ENCODE measurements around the gene HBA1. TPM values are rescaled to one million over a fixed set of nuclear protein-coding genes. Genes with fewer than 3 reads are reported as not detected.

Gene HBA1
- total RNA-seq, 1 donor: not detected

DNA sequence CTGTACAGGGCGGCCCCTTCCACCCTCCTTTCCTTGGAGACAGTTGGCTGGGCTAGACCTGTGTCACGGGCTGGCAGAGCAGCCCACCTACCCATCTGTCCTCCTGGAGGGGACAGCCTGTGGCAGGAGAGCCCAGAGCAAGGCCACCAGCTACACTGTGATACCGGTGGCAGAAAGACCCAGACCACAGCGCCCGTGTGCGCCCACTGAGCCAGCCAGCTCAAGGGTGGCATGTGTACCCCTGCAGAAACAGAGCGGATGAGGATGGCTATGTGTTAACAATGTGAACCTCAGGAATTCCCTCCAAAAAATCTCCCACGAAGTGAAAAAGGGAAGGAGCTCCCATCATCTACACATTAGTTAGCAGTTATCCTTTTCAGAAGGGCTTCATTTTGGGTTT is 10.8 kb downstream of the HBA1 start:
- H3K4me3 ChIP-seq (ENCODE audit: low read depth, low read length): no peak overlapping the region
- TF ChIP-seq CTCF (IDR thresholded peaks at IDR 0.05; ENCODE audit: insufficient read depth, low read length): no peak
- no peak for DNase-seq (ENCODE audit: low read depth)

DNA sequence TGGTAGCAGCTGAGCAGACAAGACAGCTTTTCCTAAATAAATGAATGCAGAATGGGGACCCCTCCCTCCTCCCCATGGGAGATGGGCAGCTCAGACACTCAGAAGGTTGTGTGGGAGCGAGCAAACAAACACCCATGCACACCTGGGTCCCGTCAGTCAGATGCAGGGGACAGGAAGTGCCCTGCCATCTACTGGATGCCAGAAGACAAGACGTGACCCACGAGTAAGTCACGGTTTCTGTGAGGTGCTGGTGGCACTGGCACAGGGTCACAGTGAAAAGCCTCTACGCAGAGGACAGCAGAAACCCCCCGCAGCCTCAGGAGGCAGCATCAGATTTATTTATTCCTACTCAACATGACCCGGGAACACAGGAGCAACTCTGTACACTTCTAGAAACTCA is 12.2 kb downstream of the HBA1 start:
- H3K4me3 ChIP-seq (ENCODE audit: low read depth, low read length): no peak overlapping the region
- no peak for TF ChIP-seq CTCF (IDR thresholded peaks at IDR 0.05; ENCODE audit: insufficient read depth, low read length)
- DNase-seq (ENCODE audit: low read depth): no peak

DNA sequence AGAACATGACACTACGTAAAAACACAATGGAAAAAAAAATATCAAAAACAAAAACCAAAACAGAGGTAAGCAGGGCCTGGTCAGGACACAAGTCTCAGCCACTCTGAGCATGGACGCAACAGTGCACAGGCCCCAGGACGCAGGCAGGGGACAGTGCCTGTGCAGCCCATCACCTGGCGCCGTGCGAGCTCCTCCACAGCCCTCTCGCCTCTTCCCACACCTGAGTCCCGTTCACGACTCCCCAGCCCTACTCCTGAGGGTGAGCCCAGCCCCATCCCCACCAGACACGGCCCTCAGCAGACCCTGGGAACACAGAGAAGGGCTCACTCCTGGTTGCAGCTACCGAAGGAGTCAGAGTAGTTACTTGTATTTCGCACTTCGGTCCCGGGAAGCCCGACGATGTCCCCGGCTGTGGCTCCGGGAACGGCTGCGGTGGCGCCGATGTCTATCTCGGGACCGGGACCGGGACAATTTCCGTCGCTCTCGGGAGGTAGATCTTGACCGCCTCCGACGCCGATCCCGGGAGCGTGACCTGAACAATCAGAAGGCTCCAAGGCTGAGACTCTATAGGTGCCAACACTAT is 13.2 kb downstream of the HBA1 start:
- H3K4me3 ChIP-seq (ENCODE audit: low read depth, low read length): no peak overlapping the region
- no peak for DNase-seq (ENCODE audit: low read depth)
- no peak for TF ChIP-seq CTCF (IDR thresholded peaks at IDR 0.05; ENCODE audit: insufficient read depth, low read length)

- no peak for DNase-seq (ENCODE audit: low read depth)
- no peak overlapping the region for H3K4me3 ChIP-seq (ENCODE audit: low read depth, low read length)
- TF ChIP-seq CTCF (IDR thresholded peaks at IDR 0.05; ENCODE audit: insufficient read depth, low read length): no peak
Observed at GRCh38 chr16:191831-192230, 15.4 kb downstream of the HBA1 start.

DNA sequence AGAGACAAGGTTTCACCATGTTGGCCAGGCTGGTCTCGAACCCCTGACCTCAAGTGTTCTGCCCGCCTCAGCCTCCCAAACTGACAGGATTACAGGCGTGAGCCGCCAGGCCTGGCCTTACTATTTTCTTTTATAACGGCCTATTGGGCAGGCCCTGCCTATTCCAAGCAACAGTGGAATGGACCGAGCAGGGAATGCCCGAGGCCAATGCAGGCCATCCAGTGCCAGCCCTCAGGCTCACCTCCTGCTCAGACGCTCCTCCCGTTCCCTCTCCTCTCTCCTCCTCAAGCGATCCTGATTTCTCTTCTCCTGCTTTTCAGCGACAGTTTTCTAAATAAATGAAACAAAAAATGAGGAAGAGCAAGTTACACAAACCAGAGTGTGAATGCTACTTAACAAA is 16.2 kb downstream of the HBA1 start:
- no peak for DNase-seq (ENCODE audit: low read depth)
- no peak overlapping the region for H3K4me3 ChIP-seq (ENCODE audit: low read depth, low read length)
- TF ChIP-seq CTCF (IDR thresholded peaks at IDR 0.05; ENCODE audit: insufficient read depth, low read length): no peak

- no peak for TF ChIP-seq CTCF (IDR thresholded peaks at IDR 0.05; ENCODE audit: insufficient read depth, low read length)
- DNase-seq (ENCODE audit: low read depth): no peak
- H3K4me3 ChIP-seq (ENCODE audit: low read depth, low read length): no peak overlapping the region
Observed at GRCh38 chr16:193441-193840, 17.0 kb downstream of the HBA1 start.

DNA sequence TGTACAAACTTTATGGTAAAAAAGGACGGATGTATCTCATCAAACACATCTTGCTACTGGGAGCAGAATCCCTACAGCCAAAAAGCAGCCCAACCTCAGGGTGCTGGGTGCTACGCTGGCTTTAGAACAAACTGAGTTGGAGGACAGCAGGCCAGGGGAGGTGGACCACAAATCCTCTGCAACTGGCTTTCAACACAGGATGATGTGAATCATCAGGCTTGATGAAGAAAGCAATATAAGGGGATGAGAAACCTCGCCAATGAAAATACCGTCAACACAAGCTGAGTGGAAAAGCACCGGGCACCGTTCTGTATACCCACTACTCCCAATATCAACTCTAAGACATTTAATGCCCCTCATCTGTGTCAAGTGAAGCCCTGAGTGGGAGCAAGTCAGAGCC is 18.0 kb downstream of the HBA1 start:
- DNase-seq (ENCODE audit: low read depth): no peak
- no peak for TF ChIP-seq CTCF (IDR thresholded peaks at IDR 0.05; ENCODE audit: insufficient read depth, low read length)
- H3K4me3 ChIP-seq (ENCODE audit: low read depth, low read length): no peak overlapping the region

Measured in fibroblast of the aortic adventitia (primary cell).